GM19240 (cell line): ENCODE data around the gene CAMK1D.

Experiments
- DNase-seq: peaks from one replicate; pipeline ENCODE4 v3.0.0; 2011; ENCODE audit warnings: low spot score; ENCODE audit not compliant: insufficient read length

Gene CAMK1D

GRCh38 chr10:12547301-12547771, 198.0 kb downstream of the CAMK1D start:
- no peak for DNase-seq

- DNase-seq: no peak
Observed at GRCh38 chr10:12549297-12549696, 199.9 kb downstream of the CAMK1D start.

DNA sequence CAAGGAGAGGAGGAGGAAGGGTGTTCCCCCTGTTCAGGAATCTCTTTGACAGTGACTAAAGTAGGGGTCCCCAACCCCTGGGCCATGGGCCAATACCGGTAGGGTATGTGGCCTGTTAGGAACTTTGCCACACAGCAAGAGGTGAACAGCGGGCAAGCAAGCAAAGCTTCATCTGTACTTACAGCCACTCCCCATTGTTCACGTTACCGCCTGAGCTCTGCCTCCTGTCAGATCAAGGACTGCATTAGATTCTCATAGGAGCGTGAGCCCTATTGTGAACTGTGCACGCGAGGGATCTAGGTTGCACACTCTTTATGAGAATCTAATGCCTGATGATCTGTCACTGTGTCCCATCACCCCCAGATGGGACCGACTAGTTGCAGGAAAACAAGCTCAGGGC, 201.6 kb downstream of the CAMK1D start:
- no peak for DNase-seq

- DNase-seq: no peak
Observed at GRCh38 chr10:12556039-12556438, 206.7 kb downstream of the CAMK1D start.

DNA sequence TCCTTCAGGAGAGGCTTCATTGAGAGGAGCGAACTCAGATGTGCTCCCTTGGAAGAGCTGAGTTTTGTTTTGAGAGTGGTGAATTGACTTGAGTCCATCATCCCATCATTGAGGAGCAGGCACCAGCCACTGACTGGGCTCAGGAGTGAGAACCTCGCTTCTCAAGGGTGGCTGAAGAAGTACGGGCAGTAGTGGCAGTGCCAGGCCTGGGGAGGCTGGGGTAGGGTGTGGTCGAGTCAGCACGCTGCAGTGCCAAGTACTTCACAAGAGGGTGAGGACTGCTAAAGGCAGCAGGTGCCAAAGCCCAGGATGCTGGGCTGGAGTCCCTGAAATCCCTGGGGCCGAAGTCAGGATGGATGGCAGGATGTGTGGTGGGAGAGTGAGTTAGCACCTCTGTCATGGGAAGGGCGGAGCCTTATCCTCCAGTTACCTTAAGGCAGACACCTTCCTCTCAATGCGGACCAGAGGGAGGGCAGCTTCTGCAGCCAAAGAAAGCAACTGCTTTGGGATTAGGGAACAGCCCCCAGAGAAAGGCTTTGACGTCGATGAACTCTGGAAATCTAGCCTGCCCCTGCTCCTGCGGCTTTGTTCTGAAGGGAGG, 210.3 kb downstream of the CAMK1D start:
- DNase-seq: no peak

DNA sequence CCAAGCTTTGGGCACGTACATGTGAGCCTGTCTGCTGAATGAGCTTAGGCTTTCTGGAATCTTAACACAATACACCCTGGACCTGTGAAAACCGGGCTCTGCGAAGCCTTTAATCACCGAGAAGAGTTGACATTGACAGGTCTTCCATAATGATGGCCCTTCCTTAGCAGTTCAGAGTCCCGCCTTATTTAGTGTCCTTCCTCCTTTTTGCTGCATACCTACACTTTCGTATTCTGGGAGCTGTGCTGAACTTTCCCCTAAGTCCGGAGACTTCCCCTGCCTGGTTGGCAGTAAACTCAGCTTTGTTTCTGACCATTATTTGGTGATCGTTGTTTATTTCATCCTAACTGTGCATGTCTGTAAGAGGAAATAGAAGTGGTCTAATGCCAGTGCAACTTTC, 212.0 kb downstream of the CAMK1D start:
- no peak for DNase-seq

GRCh38 chr10:12561720-12562119, 212.4 kb downstream of the CAMK1D start:
- DNase-seq: no peak

GRCh38 chr10:12563489-12563888, 214.1 kb downstream of the CAMK1D start:
- no peak for DNase-seq

DNA sequence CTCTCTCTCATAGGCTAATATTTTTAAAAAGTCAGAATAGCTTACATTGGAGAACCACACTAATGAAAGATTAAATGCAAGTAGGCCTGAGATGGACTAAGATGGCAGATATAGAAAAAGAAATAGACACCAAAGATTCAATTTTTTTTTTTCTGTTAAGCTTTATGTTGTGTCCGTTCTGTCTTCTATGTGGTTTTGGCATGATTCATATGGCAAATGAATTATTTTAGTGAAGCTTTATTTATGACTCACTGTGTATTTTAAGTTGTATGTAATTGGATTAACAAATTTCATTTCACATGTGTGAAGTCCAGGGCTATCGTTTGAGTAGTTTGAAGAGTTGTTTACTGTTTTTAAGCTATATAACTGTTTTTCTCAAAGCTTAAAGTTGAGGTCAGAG, 214.8 kb downstream of the CAMK1D start:
- DNase-seq: no peak

DNA sequence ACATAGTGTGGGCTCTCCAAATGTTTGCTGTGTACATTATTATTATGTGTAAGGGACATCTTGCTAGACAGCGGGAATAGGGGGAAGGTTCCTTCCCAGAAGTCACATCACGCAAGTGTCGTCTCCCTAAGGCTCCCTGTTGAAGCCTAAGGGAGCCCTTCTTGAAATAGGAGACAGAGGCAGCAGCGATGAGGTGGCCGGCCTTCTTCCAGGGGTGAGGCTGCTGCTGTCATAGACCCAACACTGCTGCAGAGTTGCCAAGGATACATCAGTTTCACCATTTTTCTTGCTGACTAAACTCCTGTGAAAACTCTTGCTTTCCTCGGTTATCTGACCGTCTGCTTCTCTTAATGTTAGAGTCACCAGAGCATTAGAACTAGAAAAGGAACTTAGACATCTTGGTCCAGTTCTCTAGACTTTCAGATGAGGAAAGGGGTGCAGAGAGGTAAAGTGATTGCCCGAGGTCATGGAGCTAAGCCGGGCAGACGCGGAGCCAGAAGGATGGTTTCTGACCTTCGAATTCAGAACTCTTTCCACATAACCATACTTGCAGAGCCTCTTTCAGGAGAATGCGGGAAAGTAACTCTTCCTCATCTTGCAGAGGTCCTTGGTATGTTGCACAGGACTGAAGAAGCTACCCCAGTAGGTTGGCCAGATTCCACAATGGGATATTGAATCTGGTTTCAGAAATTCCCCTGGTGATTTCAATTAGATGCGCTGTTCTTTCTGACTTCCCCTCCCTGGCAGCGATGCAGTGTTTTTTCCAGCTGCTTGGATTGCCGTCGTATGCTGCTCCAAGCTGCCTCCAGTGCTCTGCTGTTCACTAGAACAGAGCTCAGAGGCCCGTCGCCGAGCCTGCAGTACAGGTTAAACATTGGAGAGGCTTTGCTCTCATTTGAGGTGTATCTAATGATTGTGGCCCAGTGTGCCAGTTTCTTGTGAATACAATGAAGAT, 217.1 kb downstream of the CAMK1D start:
- no peak for DNase-seq

- DNase-seq: no peak
Observed at GRCh38 chr10:12568391-12569009, 219.2 kb downstream of the CAMK1D start.

DNA sequence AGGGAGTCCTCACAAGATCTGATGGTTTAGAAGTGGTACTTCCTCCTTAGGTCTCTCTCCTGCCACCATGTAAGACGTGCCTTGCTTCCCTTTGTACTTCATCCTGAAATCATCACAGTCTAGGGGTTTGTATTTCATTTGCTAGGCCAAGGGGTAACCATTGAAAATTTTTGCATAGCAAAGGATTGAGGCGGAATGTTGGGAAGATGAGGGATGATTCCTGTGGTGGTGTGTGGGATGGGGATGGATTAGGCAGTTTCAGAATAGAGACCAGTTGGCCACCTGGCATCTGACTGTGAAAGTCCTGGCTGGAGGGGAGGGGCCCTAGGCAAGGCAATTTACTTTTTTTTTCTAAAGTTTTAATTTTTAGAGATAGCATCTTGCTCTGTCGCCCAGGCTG, 222.9 kb downstream of the CAMK1D start:
- no peak for DNase-seq

DNA sequence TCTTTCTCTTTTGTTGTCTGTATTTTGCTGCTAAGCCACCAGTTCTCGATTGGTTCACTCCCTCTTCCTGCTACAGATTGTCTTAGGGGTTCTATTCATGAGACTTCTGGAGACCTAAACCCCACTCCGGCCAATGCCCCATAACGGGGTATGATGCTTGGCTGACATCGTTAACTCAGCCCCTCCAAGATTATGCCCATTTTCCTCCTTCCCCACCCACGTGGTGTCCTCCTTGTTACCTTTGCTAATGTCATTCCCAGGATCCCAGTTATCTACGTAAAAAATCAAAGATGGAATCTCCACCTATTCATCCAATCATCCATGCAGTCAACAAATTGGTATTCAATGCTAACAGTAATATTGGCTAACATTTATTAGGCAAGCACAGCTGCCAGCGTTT, 228.3 kb downstream of the CAMK1D start:
- no peak for DNase-seq

GRCh38 chr10:12579954-12580858, 230.9 kb downstream of the CAMK1D start:
- no peak for DNase-seq

- no peak for DNase-seq
Observed at GRCh38 chr10:12583891-12584595, 234.7 kb downstream of the CAMK1D start.

- DNase-seq: no peak
Observed at GRCh38 chr10:12586741-12587140, 237.4 kb downstream of the CAMK1D start.

DNA sequence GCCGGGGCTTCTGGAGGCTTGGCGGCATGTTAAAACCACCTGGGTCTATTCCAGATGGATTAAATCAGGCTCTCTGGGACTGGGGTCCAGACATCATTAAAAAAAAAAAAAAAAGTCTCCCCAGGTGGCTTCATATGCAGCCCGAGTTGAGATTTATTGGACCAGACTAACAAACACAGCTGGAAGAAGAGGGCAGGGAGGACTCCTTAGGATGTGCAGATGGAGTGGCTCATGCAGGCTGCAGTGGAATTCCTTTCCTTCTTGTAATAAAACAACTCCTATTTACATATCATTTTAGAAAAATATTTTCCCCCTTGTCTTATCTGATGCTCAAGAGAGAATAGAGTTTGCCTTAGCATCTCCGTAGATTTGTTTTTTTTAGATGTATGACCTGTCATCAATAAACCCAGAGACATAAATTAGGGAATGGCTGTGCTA, 238.1 kb downstream of the CAMK1D start:
- no peak for DNase-seq

GRCh38 chr10:12588091-12588860, 238.9 kb downstream of the CAMK1D start:
- no peak for DNase-seq

- peak; percentile 8 for DNase-seq
Observed at GRCh38 chr10:12589291-12589690, 239.9 kb downstream of the CAMK1D start.

GRCh38 chr10:12589791-12590190, 240.4 kb downstream of the CAMK1D start:
- DNase-seq: no peak
